MCF 10A (cell line): ENCODE results near the gene NTS. TPM values are rescaled to one million over a fixed set of nuclear protein-coding genes. Genes with fewer than 3 reads are reported as not detected.

Experiments used
- BruUV-seq: library from RNA; stranded (reverse); fragments of 400-500 nt; replicated peaks from 2 replicates; lab custom pipeline; 2021; lab: Mats Ljungman, UMichigan
- CTCF ChIA-PET: fragments of 300-600 bp; sonication (Branson Sonifier 250); formaldehyde crosslinking; extraction: SDS; loops from one replicate; lab custom pipeline; 2021; ENCODE audit warnings: antibody characterized with exemption, inconsistent platforms; lab: Yijun Ruan, JAX
- POLR2A ChIA-PET: fragments of 300-600, 350-650 bp; sonication (Branson Sonifier 250); formaldehyde crosslinking; extraction: SDS; loops from one replicate; lab custom pipeline; 2020; ENCODE audit warnings: antibody characterized with exemption, inconsistent platforms; lab: Yijun Ruan, JAX
- DNase-seq: peaks from one replicate; pipeline ENCODE4 v3.0.0-alpha.2; 2018; ENCODE audit not compliant: unreplicated experiment
- H3K27ac Mint-ChIP-seq: one replicate; pipeline ENCODE4 v1.8.0; 2022; ENCODE audit warnings: mild to moderate bottlenecking, low read depth, mixed read lengths; ENCODE audit not compliant: unreplicated experiment
- H3K27me3 Mint-ChIP-seq: one replicate; pipeline ENCODE4 v1.8.0; 2022; ENCODE audit warnings: mixed read lengths; ENCODE audit not compliant: insufficient read depth, unreplicated experiment
- H3K36me3 Mint-ChIP-seq: one replicate; pipeline ENCODE4 v1.8.0; 2022; ENCODE audit warnings: mild to moderate bottlenecking, moderate library complexity, mixed read lengths; ENCODE audit not compliant: insufficient read depth, unreplicated experiment
- H3K4me1 Mint-ChIP-seq: one replicate; pipeline ENCODE4 v1.8.0; 2022; ENCODE audit warnings: mixed read lengths; ENCODE audit not compliant: insufficient read depth, unreplicated experiment
- H3K4me3 Mint-ChIP-seq: one replicate; pipeline ENCODE4 v1.8.0; 2022; ENCODE audit warnings: mild to moderate bottlenecking, moderate library complexity, mixed read lengths; ENCODE audit not compliant: unreplicated experiment
- H3K9me3 Mint-ChIP-seq: one replicate; pipeline ENCODE4 v1.8.0; 2022; ENCODE audit warnings: mixed read lengths; ENCODE audit not compliant: unreplicated experiment
- intact Hi-C: fragments of 100-400 bp; cut with micrococcal nuclease; formaldehyde crosslinking; loops from 2 replicates; pipeline ENCODE4 v1.14.1; 2022
- total RNA-seq: library from RNA; stranded (reverse); gene quantifications from 2 replicates; pipeline ENCODE4 v1.2.3, GENCODE V29; 2022
- TF ChIP-seq, protein P1 (sequence below): fragments of 200-600 bp; IDR thresholded peaks from one replicate; pipeline ENCODE4 v1.8.0; 2022; ENCODE audit warnings: antibody characterized with exemption, mild to moderate bottlenecking; ENCODE audit not compliant: unreplicated experiment

The NTS gene
- total RNA-seq, 1 experiment from 2014 or later = not detected

DNA sequence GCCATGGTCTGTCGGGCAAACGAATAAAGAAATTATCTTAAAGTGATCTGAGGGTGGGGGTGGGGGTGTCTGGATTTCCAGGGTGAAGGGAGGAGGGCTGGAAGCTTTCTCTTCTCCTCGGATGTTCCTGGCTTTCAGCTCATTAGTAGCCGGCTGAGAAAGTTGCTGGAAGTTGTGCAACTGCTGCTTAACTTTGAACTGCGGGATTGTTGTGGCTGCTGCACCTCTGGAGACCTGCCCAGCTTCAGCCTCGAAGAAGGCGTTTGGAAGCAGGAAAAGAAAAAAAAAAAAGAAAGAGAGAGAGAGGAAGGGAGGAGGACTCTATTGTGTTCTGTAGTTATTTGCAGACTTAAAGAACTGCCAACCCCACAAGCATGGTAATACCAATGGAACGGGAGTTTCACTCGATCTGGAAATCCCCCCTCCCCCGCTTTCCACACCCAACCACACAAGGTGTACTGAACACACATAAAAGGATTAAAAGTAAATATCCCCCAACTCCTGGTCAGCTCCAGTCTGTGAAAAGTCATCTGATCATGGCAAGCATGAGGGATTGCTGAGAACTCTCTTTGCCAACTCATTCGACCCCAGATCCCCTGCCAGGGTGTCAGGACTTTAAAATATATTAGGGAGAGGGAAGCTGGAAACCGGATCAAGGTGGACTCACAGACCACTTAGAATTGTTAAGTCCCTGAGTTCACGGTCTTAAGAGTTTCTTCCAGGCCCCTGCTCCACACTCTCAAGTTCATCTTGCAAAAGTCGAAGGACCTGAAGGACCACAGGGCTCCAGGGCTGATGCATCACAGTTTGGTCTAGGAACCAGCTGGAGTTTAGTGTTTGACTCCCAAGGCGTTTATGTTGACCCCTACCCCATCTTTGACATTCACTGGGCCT, 37.7 kb upstream of the NTS start, which contains the start of gene RASSF9:
TSS of gene RASSF9 (minus strand) at position 213 of the 894 bp plus-strand sequence. CDS start at position 5, 208 bp downstream.
- H3K4me3 Mint-ChIP-seq = peak within 1 kb of the TSS; percentile 85
- POLR2A ChIA-PET = interaction anchor here (0.5 to 3.2 kb wide), 8 partner anchors 16 to 925 kb away, joined by 3 to 20 read pairs (median 5); partner anchors contain the start of gene SLC6A15
- DNase-seq = peak; percentile 91
- H3K27ac Mint-ChIP-seq = peak within 1 kb of the TSS; percentile 96
- no peaks in the 10 kb centered on the region for H3K36me3 Mint-ChIP-seq
- no peaks in the 10 kb centered on the region for H3K9me3 Mint-ChIP-seq
- no peaks in the 10 kb centered on the region for H3K27me3 Mint-ChIP-seq
- TF ChIP-seq, protein P1, sequence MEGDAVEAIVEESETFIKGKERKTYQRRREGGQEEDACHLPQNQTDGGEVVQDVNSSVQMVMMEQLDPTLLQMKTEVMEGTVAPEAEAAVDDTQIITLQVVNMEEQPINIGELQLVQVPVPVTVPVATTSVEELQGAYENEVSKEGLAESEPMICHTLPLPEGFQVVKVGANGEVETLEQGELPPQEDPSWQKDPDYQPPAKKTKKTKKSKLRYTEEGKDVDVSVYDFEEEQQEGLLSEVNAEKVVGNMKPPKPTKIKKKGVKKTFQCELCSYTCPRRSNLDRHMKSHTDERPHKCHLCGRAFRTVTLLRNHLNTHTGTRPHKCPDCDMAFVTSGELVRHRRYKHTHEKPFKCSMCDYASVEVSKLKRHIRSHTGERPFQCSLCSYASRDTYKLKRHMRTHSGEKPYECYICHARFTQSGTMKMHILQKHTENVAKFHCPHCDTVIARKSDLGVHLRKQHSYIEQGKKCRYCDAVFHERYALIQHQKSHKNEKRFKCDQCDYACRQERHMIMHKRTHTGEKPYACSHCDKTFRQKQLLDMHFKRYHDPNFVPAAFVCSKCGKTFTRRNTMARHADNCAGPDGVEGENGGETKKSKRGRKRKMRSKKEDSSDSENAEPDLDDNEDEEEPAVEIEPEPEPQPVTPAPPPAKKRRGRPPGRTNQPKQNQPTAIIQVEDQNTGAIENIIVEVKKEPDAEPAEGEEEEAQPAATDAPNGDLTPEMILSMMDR = no peak
- peaks cover 19% of the 10 kb centered on the region for H3K4me1 Mint-ChIP-seq
- intact Hi-C loops = no loop called here
- BruUV-seq = no TSS peak
- CTCF ChIA-PET = interaction anchor here (0.6 to 3.6 kb wide), 14 partner anchors 9 to 1130 kb away, joined by 3 to 18 read pairs (median 3); no protein-coding TSS in a partner anchor

DNA sequence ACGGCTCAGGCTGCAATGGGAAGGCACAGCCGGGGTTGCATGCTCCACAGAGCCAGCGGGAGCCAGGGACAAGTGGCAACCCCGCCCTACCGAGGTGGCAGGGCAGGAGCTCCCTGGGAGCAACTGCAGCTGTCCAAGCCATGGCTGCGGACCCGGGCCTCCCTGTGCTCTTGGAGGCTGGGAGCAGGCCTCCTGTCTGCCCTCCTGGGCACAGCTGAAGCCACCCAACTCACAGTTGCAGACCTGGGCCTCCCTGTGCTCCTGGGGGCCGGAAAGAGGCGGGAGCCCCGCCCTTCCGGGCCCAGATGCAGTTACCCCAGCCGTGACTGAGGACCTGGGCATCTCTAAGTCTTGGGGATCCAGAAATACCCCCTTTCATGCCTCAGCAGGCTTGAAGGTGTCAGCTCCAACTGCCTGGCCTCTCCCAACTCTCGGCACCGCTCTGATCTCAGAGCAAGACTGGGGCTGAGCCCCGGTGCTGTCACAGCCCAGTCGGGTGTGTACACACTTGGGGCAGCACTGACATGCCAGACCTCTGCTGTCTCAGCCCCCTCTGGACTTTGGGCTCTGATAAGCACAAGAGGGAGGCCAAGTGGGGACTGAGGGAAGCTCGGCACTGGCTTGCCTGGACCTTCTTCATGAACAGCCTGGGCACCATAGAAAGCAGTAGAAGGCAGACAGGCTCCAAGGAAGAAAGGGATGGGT, 30.3 kb upstream of the NTS start:
- intact Hi-C loops = no loop called here
- ChIA-PET CTCF (interaction anchor here (2.6 kb wide), 1 partner anchor 23 kb away, joined by 17 read pairs; no protein-coding TSS in a partner anchor), POLR2A (interaction anchor here (0.5 to 0.7 kb wide), 2 partner anchors 77 to 809 kb away, joined by 3 read pairs; no protein-coding TSS in a partner anchor)
- DNase-seq = no peak
- BruUV-seq = no TSS peak
- no peak overlapping the region for H3K4me3 Mint-ChIP-seq
- H3K4me1 Mint-ChIP-seq = no peaks in the 10 kb centered on the region
- TF ChIP-seq, protein P1 = no peak
- H3K27ac Mint-ChIP-seq = no peak overlapping the region
- no peaks in the 10 kb centered on the region for H3K27me3 Mint-ChIP-seq
- no peaks in the 10 kb centered on the region for H3K9me3 Mint-ChIP-seq
- no peaks in the 10 kb centered on the region for H3K36me3 Mint-ChIP-seq

DNA sequence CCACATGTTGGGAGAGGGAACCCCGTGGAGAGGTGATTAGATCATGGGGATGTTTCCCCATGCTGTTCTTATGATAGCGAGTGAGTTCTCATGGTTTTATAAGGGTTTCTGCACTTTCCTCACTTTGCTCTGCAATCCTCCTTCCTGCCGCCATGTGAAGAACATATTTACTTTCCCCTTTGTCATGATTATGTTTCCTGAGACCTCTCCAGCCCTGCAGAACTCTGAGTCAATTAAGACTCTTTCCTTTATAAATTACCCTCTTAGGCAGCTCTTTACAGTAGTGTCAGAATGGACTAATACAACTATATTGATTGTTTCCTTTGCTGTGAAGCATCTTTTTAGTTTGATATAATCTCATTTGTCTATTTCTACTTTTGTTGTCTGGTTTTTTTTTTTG, 24.8 kb upstream of the NTS start:
- Mint-ChIP-seq H3K27me3 (no peaks in the 10 kb centered on the region), H3K27ac (no peak overlapping the region), H3K36me3 (no peaks in the 10 kb centered on the region), H3K4me1 (no peaks in the 10 kb centered on the region), H3K9me3 (no peaks in the 10 kb centered on the region), H3K4me3 (no peak overlapping the region)
- POLR2A ChIA-PET = no interaction called here
- no TSS peak for BruUV-seq
- TF ChIP-seq, protein P1 = no peak
- intact Hi-C loops = no loop called here
- CTCF ChIA-PET = interaction anchor here (1.8 kb wide), 1 partner anchor 13 kb away, joined by 5 read pairs; no protein-coding TSS in a partner anchor
- no peak for DNase-seq
